Lung (tissue), 16 donors: ENCODE results near the gene DUSP28. TPM values are rescaled to one million over a fixed set of nuclear protein-coding genes. Genes with fewer than 3 reads are reported as not detected.

Source experiments
- ATAC-seq: fragments of 200-7000 bp; cut with Tn5 transposase; one replicate; pipeline ENCODE4 v1.9.1; 2020; ENCODE audit warnings: moderate number of reproducible peaks; ENCODE audit not compliant: insufficient read depth, low FRiP score
- DNase-seq, 3 donors: peaks; one replicate each; pipeline ENCODE4 v3.0.0-alpha.2; 2013 to 2017
- H3K27ac ChIP-seq, 2 donors: one replicate each; pipeline ENCODE4 v1.5.1; 2013; ENCODE audit warnings: mild to moderate bottlenecking in 2 of 2, moderate library complexity in 2 of 2, control low read depth in 1 of 2, inconsistent platforms in 1 of 2, low read depth in 1 of 2, low read length in 1 of 2
- H3K27me3 ChIP-seq, 3 donors: one replicate each; pipeline ENCODE4 v1.5.1; 2013; ENCODE audit warnings: low read length in 2 of 3; ENCODE audit not compliant: control insufficient read depth in 3 of 3, insufficient read depth in 3 of 3
- H3K36me3 ChIP-seq, 4 donors: one replicate each; pipeline ENCODE4 v1.5.1; 2013; ENCODE audit warnings: low read length in 4 of 4, mild to moderate bottlenecking in 1 of 4, moderate library complexity in 1 of 4; ENCODE audit not compliant: control insufficient read depth in 4 of 4, insufficient read depth in 4 of 4
- H3K4me1 ChIP-seq, 5 donors: one replicate each; pipeline ENCODE4 v1.5.1; 2013; ENCODE audit warnings: low read length in 5 of 5, mild to moderate bottlenecking in 2 of 5, moderate library complexity in 1 of 5; ENCODE audit not compliant: control insufficient read depth in 5 of 5, insufficient read depth in 5 of 5
- H3K4me3 ChIP-seq: one replicate; pipeline ENCODE4 v1.5.1; 2013; ENCODE audit warnings: mild to moderate bottlenecking, control low read depth, moderate library complexity
- H3K9ac ChIP-seq, 2 donors: one replicate each; pipeline ENCODE4 v1.5.1; 2013; ENCODE audit warnings: low read length in 2 of 2, control low read depth in 1 of 2; ENCODE audit not compliant: insufficient read depth in 1 of 2
- H3K9me3 ChIP-seq, 4 donors: one replicate each; pipeline ENCODE4 v1.5.1; 2013; ENCODE audit warnings: low read length in 3 of 4, mild to moderate bottlenecking in 1 of 4, moderate library complexity in 1 of 4; ENCODE audit not compliant: control insufficient read depth in 4 of 4, insufficient read depth in 3 of 4
- CTCF ChIP-seq: IDR thresholded peaks from 2 replicates; pipeline ENCODE4 v1.5.1; 2012; ENCODE audit warnings: mild to moderate bottlenecking; ENCODE audit errors: control extremely low read depth, extremely low read depth
- WGBS, 2 donors: extraction: QIAGEN DNeasy Blood & Tissue Kit; methylation state at CpG; one replicate each; pipeline ENCODE4 v1.1.7; 2013; 5-methylcytosine and 5-hydroxymethylcytosine counted together
- long read RNA-seq, 5 donors: transcript quantifications; one replicate each; lab custom pipeline, GENCODE V29; 2026
- polyA plus RNA-seq, 2 donors: library from polyadenylated mRNA; stranded (reverse); fragments of 200-250 nt; gene quantifications; one replicate each; pipeline ENCODE4 v1.2.1, GENCODE V29; 2013
- total RNA-seq, 2 donors: library from RNA; depleted of rRNA in 1 of 2; stranded (reverse); fragments of >200 nt in 1 of 2; gene quantifications; one replicate each; pipeline ENCODE4 v1.2.1, GENCODE V29; 2014 to 2021
- donor health status: control.
- donor health status: control.
- donor health status: Bipolar disorder and iron deficiency.
- donor health status: healthy.
- donor health status: DM: yes; HTN: yes; CAD: no.

The DUSP28 gene
- total RNA-seq (1 to 10 TPM; 2.8 to 7.7 TPM), polyA plus RNA-seq (1 to 10 TPM; 4.4 to 5.9 TPM)
- long read RNA-seq, donor 1, partial matches to known transcripts = 0 of 2 reads
- long read RNA-seq, donor 1, other reads (novel, unspliced or antisense) = 0 of 2 reads
- long read RNA-seq, donor 2, partial matches to known transcripts = 0 of 1 reads
- long read RNA-seq, donor 2, other reads (novel, unspliced or antisense) = 0 of 1 reads
- long read RNA-seq, donor 3, partial matches to known transcripts = 0 of 3 reads
- long read RNA-seq, donor 3, other reads (novel, unspliced or antisense) = 0 of 3 reads
- long read RNA-seq, donor 4 = 0 reads
- long read RNA-seq, donor 5, partial matches to known transcripts = 0 of 3 reads
- long read RNA-seq, donor 5, other reads (novel, unspliced or antisense) = 0 of 3 reads

GRCh38 chr2:240560084-240560479 lies at the start of gene DUSP28:
Gene DUSP28, plus strand, starts transcription at chr2:240560357. Its CDS starts 328 bp downstream, at chr2:240560685.
- TF ChIP-seq CTCF = no peak
- WGBS, 2 donors = 0 to 1% methylated on average over 38 to 39 of the region's 39 CpGs

GRCh38 chr2:240510513-240511210 lies 49.5 kb upstream of the DUSP28 start:
- no peak for TF ChIP-seq CTCF
- H3K9ac ChIP-seq = no peak overlapping the region
- ATAC-seq (no peak), DNase-seq (no peak)
- 92 to 97% methylated on average over 12 of the region's 12 CpGs for WGBS, 2 donors
- no peak overlapping the region for H3K27ac ChIP-seq
- H3K27me3 ChIP-seq = no peaks in the 10 kb centered on the region
- H3K4me3 ChIP-seq = no peak overlapping the region
- H3K36me3 ChIP-seq = peaks cover 0 to 10% (median 0%) of the 10 kb centered on the region in 4 donors
- peaks cover 0 to 1% (median 0%) of the 10 kb centered on the region in 5 donors for H3K4me1 ChIP-seq
- H3K9me3 ChIP-seq = no peaks in the 10 kb centered on the region

More at GRCh38 chr2:240560084-240560479, at the start of gene DUSP28:
- ATAC-seq (peak; percentile 76), DNase-seq (peak; percentile 83 to 88 (median 87))
- Histone ChIP-seq H3K4me1 (peaks cover 9 to 31% (median 16%) of the 10 kb centered on the region in 5 donors), H3K27ac (peak within 1 kb of the TSS; percentile 98 to 99), H3K9me3 (no peaks in the 10 kb centered on the region), H3K36me3 (peaks cover 0 to 3% (median 0%) of the 10 kb centered on the region in 4 donors), H3K4me3 (peak within 1 kb of the TSS; percentile 83), H3K27me3 (no peaks in the 10 kb centered on the region), H3K9ac (peak within 1 kb of the TSS in 1 of 2 donors; percentile 65)

GRCh38 chr2:240511351-240512108 lies 48.6 kb upstream of the DUSP28 start:
- no peak overlapping the region for H3K27ac ChIP-seq
- WGBS, 2 donors = 95 to 96% methylated on average over 29 to 31 of the region's 31 CpGs

More at GRCh38 chr2:240511351-240512108, 48.6 kb upstream of the DUSP28 start:
- no peak for TF ChIP-seq CTCF
- H3K36me3 ChIP-seq = peaks cover 0 to 10% (median 0%) of the 10 kb centered on the region in 4 donors
- ATAC-seq = no peak
- peaks cover 0 to 1% (median 0%) of the 10 kb centered on the region in 5 donors for H3K4me1 ChIP-seq
- no peaks in the 10 kb centered on the region for H3K9me3 ChIP-seq
- H3K4me3 ChIP-seq = no peak overlapping the region
- H3K27me3 ChIP-seq = no peaks in the 10 kb centered on the region
- no peak overlapping the region for H3K9ac ChIP-seq
- DNase-seq = no peak
